Measurements from ENCODE around the gene PFN2.

DNA sequence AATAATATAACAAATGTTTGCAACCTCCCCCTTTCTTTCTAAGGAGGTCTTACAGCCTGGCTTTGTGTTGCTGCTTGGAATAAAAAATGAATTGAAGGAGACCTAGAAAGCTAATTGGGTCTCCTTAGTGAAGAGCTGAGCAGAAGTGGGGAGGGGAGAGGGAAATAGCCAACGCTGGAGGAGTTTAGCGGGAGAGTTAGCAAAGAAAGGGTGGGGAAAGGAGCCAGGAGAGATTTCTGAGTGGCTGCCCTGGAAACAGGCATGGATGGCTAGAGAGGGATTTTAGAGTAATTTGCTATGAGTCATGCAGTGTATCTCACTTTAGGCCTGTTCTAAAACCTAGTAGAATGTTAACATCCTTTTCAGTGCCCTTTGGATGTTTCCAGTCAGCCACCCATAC is 45.2 kb upstream of the PFN2 start:
- TF ChIP-seq GATA2 (IDR thresholded peaks at IDR 0.05; ENCODE audit: low read depth, low read length): no peak
- TF ChIP-seq GATA3 (IDR thresholded peaks at IDR 0.05; ENCODE audit: low read depth, low read length): no peak

All from SH-SY5Y (cell line).